ENCODE data around the gene D2HGDH. TPM values are rescaled to one million over a fixed set of nuclear protein-coding genes. Genes with fewer than 3 reads are reported as not detected.

Gene D2HGDH
- 10 to 100 TPM; 14.9 to 30.5 (median 20.6) TPM for total RNA-seq
- polyA plus RNA-seq: 100 to 1,000 TPM in 1 of 2 donors, 10 to 100 TPM in 1; 93.1 to 116 TPM

GRCh38 chr2:241734467-241735208 lies at the start of gene D2HGDH:
D2HGDH (plus strand) TSS chr2:241734630; CDS start chr2:241735225, 595 bp downstream.
- peak within 1 kb of the TSS; percentile 85 to 100 (median 96) for H3K4me3 ChIP-seq
- no peak for TF ChIP-seq CTCF (IDR thresholded peaks at IDR 0.05)
- no peaks in the 10 kb centered on the region for H3K36me3 ChIP-seq
- no peaks in the 10 kb centered on the region for H3K27me3 ChIP-seq
- no peak for FAIRE-seq
- no peaks in the 10 kb centered on the region for H3K9me3 ChIP-seq
- peak; percentile 91 to 95 (median 94) for ATAC-seq
- peak; percentile 89 to 99 (median 96) for DNase-seq
- H3K27ac ChIP-seq: peak within 1 kb of the TSS; percentile 76 to 91 (median 82)
- intact Hi-C loops (cut with DNase I): no loop called here
- 1% methylated on average over 46 to 98 of the region's 98 CpGs for WGBS, 2 donors
- no peaks in the 10 kb centered on the region for H3K4me1 ChIP-seq

- TF ChIP-seq CTCF (IDR thresholded peaks at IDR 0.05): no peak
- ATAC-seq (peak in 3 of 4 donors; percentile 0 to 2 (median 2)), DNase-seq (peak in 1 of 6 donors; percentile 64), FAIRE-seq (no peak)
- Histone ChIP-seq H3K36me3 (no peaks in the 10 kb centered on the region), H3K4me3 (peak overlapping the region; percentile 60 to 96 (median 94)), H3K27me3 (no peaks in the 10 kb centered on the region), H3K27ac (peak overlapping the region in 3 of 4 donors; percentile 44 to 98 (median 49)), H3K4me1 (peaks cover 0 to 17% (median 7%) of the 10 kb centered on the region in 3 donors), H3K9me3 (no peaks in the 10 kb centered on the region)
- 0 to 1% methylated on average over 35 to 37 of the region's 37 CpGs for WGBS, 2 donors
- intact Hi-C loops (cut with DNase I): no loop called here
Observed at GRCh38 chr2:241686324-241686649, 48.1 kb upstream of the D2HGDH start.

- no peaks in the 10 kb centered on the region for H3K9me3 ChIP-seq
- peak; percentile 95 to 99 (median 97) for ATAC-seq
- H3K4me1 ChIP-seq: peaks cover 0 to 17% (median 7%) of the 10 kb centered on the region in 3 donors
- no peaks in the 10 kb centered on the region for H3K36me3 ChIP-seq
- DNase-seq: peak; percentile 95 to 99 (median 96)
- no peak for TF ChIP-seq CTCF (IDR thresholded peaks at IDR 0.05)
- H3K4me3 ChIP-seq: peak within 1 kb of the TSS; percentile 60 to 96 (median 94)
- no peak for FAIRE-seq
- WGBS, 2 donors: 0% methylated on average over 84 to 102 of the region's 102 CpGs
- intact Hi-C loops (cut with DNase I): no loop called here
- peak within 1 kb of the TSS; percentile 89 to 98 (median 94) for H3K27ac ChIP-seq
- H3K27me3 ChIP-seq: no peaks in the 10 kb centered on the region
Observed at GRCh38 chr2:241686650-241687425, 47.6 kb upstream of the D2HGDH start, which contains the start of gene DTYMK. DTYMK (minus strand) TSS chr2:241686815; CDS start chr2:241686783, 32 bp downstream.

- no peak overlapping the region for H3K4me3 ChIP-seq
- H3K27me3 ChIP-seq: no peaks in the 10 kb centered on the region
- 71 to 79% methylated on average over 10 of the region's 10 CpGs for WGBS, 2 donors
- ATAC-seq: no peak
- no peak overlapping the region for H3K27ac ChIP-seq
- no peak for TF ChIP-seq CTCF (IDR thresholded peaks at IDR 0.05)
- DNase-seq: no peak
- no peaks in the 10 kb centered on the region for H3K9me3 ChIP-seq
- intact Hi-C loops (cut with DNase I): no loop called here
- peaks cover 0 to 17% (median 7%) of the 10 kb centered on the region in 3 donors for H3K4me1 ChIP-seq
- H3K36me3 ChIP-seq: peaks cover 0 to 7% (median 0%) of the 10 kb centered on the region in 3 donors
- FAIRE-seq: no peak
Observed at GRCh38 chr2:241689306-241689705, 45.1 kb upstream of the D2HGDH start.

All from pancreas (tissue), 10 donors.